ENCODE measurements around the gene CD163L1.
"Not testable (repeated sequence)": the region's sequence is repeated elsewhere in the genome, so short reads cannot be mapped to it uniquely, and the experiment has no call there.

The CD163L1 gene

DNA sequence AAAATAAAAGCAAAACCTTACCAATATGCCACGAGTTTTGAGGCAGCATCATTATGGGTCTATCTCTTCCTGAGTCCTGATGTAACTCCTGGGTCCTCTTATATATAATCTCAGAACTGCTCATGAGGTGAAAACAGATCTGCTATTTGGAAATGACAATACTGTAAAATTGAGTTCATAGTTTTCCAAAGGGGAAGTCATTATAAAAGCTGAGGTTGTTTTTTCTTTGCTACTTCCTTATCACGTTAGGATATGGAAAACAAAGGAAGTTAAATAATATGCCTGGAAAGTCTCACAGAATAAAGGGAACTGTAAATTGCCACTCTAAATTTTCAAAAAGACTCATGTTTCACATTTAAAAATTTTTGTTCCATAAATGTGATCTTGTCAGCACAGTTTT, at the start of gene CD163L1:
TSS of gene CD163L1 (minus strand) at position 78 of the 400 bp plus-strand sequence. CDS start at position 52, 26 bp downstream.
- no peak for DNase-seq

- DNase-seq: no peak
Measured at GRCh38 chr12:7493006-7493405, 49.1 kb upstream of the CD163L1 start.

GRCh38 chr12:7486512-7486911, 42.6 kb upstream of the CD163L1 start:
- no peak for DNase-seq

GRCh38 chr12:7485095-7485494, 41.1 kb upstream of the CD163L1 start:
- no peak for DNase-seq

- no peak for DNase-seq
Measured at GRCh38 chr12:7483343-7483742, 39.4 kb upstream of the CD163L1 start.

- DNase-seq: no peak
Measured at GRCh38 chr12:7479771-7480170, 35.8 kb upstream of the CD163L1 start.

GRCh38 chr12:7472060-7472459, 28.1 kb upstream of the CD163L1 start:
- DNase-seq: no peak

DNA sequence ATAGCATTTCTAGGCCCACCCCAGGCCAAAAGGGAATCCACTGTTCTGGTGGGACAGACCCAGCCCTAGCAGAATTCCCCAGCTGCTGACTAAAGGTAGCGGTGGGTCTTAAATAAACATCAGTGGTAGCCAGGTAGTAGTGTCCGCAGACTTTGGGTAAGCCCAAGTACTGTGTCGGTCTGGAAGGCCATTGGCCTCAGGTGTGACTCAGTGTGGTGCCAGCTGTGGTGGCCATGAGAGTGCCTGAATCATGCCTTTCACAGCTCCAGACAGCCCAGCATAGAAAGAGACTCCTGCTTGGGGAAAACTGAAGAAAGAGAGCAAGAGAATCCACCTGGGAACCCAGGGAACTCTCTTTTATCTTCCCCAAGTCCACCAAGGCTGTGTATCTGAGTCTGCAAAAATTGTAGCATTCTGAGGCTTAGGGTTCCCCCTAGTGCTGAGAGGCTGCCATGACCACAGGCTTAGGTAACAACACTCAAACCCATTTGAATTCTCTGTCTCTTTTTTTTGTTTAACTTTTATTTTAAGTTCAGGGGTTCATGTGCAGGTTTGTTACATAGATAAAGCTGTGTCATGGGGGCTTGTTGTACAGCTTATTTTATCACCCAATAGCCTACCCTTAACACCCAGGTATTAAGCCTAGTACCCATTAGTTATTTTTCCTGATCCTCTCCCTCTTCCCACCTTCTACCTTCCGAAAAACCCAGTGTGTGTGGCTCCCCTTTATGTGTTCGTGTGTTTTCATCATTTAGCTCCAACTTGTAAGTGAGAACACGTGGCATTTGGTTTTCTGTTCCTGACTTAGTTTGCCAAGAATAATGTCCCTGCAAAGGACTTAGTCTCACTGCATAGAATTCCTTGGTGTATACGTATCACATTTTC, 16.7 kb upstream of the CD163L1 start:
- DNase-seq: no peak

DNA sequence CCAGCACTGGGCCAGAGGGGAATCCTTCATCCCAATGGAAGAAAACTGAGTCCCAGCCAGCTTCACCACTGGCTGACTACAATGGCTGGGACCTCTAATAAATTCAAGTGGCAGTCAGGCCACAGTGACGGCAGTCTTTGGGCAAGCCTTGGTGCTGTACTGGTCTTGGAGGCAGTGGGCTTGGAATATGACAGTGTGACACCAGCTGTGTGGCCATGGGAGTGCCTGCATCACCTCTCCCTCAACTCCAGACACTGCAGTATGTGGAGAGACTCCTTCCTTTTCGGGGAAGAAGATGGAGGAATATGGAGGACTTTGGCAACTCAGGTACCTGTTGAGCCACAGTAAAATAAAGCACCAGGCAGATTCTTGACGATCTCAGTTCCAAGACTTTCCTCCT, 16.0 kb upstream of the CD163L1 start:
- no peak for DNase-seq

GRCh38 chr12:7451756-7452155, 7.8 kb upstream of the CD163L1 start:
- no peak for DNase-seq

- no peak for DNase-seq
Measured at GRCh38 chr12:7450667-7451066, 6.7 kb upstream of the CD163L1 start.

DNA sequence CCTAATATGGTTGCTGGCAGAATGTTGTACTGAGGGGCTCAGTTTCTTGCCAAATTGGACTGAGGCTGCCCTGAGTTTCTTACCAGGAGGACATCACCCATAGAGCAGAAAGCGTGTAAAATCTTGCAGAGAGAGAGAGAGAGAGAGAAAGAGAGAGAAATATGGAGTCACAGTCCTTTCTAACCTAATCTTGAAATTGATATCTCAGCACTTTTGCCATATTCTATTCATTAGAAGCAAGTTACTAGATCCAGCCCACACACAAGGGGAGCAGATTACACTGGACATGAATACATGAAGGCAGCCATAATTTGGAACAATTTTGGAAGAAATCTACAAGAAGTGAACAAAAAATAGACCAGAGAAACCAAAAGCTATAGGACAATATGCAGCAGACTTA, 4.1 kb upstream of the CD163L1 start:
- DNase-seq: no peak

GRCh38 chr12:7444537-7444936, 584 bp upstream of the CD163L1 start:
- no peak for DNase-seq

DNA sequence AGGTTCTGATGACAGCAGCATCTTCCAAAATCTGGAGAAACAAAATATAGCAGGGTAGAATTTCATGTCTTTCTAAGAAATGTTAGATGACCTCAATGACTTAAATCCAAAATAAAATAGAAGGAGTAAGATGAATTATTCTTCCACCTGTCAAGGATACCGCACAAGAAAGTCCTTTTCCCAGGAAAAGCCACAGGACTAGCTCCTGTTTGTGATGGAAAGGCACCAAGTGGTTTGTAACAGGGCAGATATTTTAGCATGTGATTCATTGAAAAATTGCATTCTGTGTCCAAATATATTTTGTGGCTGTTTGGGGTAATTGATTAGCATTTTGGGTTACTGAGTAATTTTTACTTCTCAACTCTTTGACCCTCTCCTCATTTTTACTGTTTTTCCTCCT, 2.7 kb downstream of the CD163L1 start:
- no peak for DNase-seq

- no peak for DNase-seq
Measured at GRCh38 chr12:7439579-7440505, 4.1 kb downstream of the CD163L1 start.

DNA sequence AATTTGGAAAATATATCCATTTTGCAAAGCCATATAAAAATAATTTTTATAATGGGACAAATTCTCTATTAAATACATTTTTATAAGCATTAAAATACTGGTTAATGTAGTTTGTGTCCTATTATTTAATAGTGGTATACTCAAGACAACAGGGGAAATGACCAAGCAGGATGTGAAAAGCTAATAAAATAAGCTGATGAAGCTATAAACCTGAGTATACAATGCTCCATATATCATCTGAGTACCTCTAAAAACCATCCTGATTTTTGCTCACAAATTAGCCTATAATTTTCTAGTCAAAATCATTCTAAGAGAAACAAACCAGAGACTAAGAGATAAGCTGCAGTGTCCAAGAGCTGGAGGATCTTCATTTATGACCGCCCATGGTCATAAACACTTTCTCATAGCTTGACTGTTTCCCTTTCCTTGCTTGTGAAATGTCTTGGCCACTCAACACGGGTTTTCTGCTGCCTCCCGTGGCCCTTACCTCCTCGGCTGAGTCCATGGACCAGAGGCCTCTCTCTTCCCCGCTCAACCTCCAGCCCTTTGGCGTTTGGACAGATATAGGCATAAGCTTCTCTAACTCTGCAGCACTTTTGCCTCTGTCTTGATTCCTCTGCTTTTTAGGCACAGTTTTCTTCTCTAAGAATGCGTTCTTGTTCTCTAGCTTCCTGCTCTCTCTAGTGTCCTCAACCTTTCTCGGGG, 5.5 kb downstream of the CD163L1 start:
- DNase-seq: not testable (repeated sequence)

DNA sequence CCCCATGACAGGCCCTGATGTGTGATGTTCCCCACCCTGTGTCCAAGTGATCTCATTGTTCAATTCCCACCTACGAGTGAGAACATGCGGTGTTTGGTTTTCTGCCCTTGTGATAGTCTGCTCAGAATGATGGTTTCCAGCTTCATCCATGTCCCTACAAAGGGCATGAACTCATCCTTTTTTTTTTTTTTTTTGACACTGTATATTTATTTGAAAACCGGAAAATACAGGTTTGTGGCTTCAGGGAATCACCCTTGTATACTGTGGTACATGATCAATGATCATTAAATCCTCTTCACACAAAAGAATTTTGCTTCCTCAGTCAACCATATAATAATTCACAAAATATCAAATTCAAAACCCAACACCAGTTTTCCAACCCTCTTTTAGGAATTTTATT, 6.5 kb downstream of the CD163L1 start:
- DNase-seq: not testable (repeated sequence)

DNA sequence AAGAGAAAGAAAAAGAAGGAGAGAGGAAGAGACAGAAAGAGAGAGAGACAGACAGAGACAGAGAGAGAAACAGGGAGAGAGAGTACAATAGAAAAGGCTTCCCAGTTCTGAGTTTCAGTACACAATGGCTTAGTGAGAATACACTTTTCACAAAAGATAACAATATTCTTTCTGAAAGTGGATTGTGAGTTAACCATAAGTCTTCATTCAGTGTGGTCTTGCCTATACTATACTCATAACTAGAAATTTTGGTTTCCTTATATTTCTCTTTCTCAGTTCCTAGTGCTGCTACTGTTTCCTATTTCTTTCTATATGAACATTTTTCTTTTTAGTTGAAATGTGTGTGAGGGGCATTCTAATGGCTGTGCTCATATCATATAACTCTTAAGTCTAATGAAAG, 9.3 kb downstream of the CD163L1 start:
- no peak for DNase-seq

GRCh38 chr12:7433276-7433822, 10.6 kb downstream of the CD163L1 start:
- DNase-seq: no peak

GRCh38 chr12:7431993-7432685, 11.8 kb downstream of the CD163L1 start:
- no peak for DNase-seq

DNA sequence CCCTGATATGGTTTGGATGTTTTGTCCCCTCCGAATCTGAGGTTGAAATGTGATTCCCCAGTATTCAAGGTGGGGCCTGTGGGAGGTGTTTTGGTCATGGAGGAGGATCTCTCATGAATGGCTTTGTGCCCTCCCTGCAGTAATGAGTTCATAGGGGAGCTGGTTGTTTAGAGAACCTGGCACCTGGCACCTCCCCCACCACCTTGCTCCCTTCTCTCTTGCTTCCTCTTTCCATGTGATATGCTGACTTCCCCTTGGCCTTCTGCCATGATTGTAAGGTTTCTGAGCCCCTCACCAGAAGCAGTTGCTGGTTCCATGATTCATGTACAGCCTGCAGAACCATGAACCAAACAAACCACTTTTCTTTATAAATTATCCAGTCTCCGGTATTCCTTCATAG, 32.6 kb downstream of the CD163L1 start:
- DNase-seq: no peak

DNA sequence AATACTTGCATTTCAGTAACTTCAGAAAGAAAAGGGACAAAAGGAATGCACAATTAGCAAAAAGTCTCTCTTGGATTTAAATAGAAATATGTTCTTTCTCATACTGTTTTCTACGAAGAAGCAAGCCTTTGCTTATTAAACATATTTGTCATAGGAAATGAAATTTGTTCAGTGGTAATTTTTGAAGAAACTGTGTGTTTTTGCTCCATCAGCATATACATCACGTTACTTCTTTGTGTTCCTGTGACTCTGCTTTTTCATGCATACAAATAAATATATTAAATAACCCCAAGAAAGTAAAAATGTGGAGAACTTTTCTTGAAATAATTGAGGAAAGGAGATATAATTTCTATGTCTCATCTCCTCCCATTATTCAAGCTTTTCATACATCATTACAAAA, 39.7 kb downstream of the CD163L1 start:
- DNase-seq: no peak

Measured in DMS 273 treated with DMSO at 0.1 percent for 48 hours (cell line).